Gastrocnemius medialis (tissue), 4 donors: ENCODE measurements around the gene TRIM67.

ENCODE experiments used
- POLR2A ChIP-seq, 2 donors: fragments of 450-650 bp; IDR thresholded peaks; one replicate each; pipeline ENCODE4 v1.6.1; 2017; ENCODE audit warnings: antibody characterized with exemption in 2 of 2, mild to moderate bottlenecking in 2 of 2, moderate library complexity in 2 of 2
- TF ChIP-seq, protein P1 (sequence below), 5 experiments: fragments of 450-650 bp in 3 of 5; fragments of 200-600 bp in 2 of 5; sonication (generic) in 2 of 5; IDR thresholded peaks in 4 of 5; conservative IDR thresholded peaks in 1 of 5; 1 replicate in 4 of 5; 2 replicates in 1 of 5; pipeline ENCODE4 v1.5.1; 2016 to 2019; ENCODE audit warnings: antibody characterized with exemption in 5 of 5, mild to moderate bottlenecking in 3 of 5, moderate library complexity in 3 of 5

DNA sequence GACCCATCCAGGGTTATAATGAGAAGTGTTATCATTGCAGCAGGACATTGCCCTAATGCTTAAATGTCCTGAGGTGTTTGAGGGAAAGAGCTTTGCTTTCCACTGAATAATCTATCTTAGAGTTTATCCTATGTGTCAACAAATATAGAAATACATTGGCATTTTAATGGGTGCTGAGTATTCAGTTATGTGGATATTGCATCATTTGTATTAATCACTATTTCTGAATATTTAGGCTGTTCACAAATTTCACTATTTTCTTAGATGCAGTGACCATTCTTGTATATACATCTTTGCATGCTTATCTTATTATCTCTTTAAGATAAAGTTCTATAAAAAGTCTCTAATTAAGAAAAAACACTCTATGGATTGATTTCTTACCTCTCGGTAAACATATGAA lies 18.2 kb downstream of the TRIM67 start:
- TF ChIP-seq POLR2A (IDR thresholded peaks at IDR 0.05) = no peak
- TF ChIP-seq, protein P1, sequence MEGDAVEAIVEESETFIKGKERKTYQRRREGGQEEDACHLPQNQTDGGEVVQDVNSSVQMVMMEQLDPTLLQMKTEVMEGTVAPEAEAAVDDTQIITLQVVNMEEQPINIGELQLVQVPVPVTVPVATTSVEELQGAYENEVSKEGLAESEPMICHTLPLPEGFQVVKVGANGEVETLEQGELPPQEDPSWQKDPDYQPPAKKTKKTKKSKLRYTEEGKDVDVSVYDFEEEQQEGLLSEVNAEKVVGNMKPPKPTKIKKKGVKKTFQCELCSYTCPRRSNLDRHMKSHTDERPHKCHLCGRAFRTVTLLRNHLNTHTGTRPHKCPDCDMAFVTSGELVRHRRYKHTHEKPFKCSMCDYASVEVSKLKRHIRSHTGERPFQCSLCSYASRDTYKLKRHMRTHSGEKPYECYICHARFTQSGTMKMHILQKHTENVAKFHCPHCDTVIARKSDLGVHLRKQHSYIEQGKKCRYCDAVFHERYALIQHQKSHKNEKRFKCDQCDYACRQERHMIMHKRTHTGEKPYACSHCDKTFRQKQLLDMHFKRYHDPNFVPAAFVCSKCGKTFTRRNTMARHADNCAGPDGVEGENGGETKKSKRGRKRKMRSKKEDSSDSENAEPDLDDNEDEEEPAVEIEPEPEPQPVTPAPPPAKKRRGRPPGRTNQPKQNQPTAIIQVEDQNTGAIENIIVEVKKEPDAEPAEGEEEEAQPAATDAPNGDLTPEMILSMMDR (IDR thresholded peaks at IDR 0.05 in 4 of 5, conservative IDR thresholded peaks at IDR 0.05 in 1 of 5) = no peak
